Caki2 (cell line): ENCODE data around the gene USP20. TPM values are rescaled to one million over a fixed set of nuclear protein-coding genes. Genes with fewer than 3 reads are reported as not detected.

Experiments
- DNase-seq: peaks from one replicate; pipeline ENCODE4 v3.0.0-alpha.2; 2015; ENCODE audit warnings: low read depth
- in situ Hi-C: cut with HindIII; loops from 2 replicates; pipeline ENCODE4 v1.10.0; 2016; ENCODE audit warnings: low sequenced_read_pairs, low pct_unique_long_range_greater_than_20kb, mixed read lengths
- total RNA-seq: library from RNA; depleted of rRNA; stranded (reverse); fragments of >200 nt; shearing (Covaris generic); gene quantifications from 2 replicates; pipeline ENCODE4 v1.2.3, GENCODE V29; 2014; ENCODE audit warnings: low replicate concordance

Gene USP20
- total RNA-seq, 1 experiment from 2014 or later, result 26.4 TPM

GRCh38 chr9:129816501-129817435 is 18.5 kb upstream of the USP20 start:
- DNase-seq, result no peak
- in situ Hi-C loops, result no loop called here

DNA sequence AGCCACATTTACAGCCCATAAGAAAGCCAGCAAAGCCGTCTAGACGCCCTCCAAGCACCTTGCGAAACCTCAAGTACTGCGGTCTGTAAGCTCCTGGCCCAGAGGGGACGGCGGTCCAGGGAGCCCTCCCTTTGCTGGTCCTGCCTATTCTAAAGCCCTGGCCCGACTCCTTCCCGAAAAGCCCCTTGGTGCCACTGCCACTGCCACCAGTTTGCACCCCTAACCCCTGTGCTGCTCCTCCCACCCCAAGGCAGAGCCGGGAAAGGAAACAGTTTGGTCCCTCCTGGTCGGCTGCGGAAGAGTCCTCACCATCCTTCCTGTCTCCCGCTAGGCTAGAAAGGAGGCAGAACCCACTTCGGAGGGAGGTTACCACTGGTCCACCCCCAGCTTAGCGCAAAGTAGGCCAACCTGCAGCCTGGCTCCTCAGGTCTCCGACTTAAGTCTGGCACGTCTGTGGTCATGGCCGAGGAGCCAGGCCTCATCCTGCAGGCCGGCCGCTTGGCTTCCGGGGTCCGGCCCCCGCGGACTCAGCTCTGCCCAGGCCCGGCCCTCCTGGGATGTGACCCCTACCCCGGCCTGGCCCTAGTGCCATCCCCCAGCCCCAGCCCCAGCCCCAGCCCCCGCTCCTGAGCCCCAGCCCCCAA is 12.2 kb upstream of the USP20 start:
- in situ Hi-C loops, result no loop called here
- DNase-seq, result peak; percentile 9

DNA sequence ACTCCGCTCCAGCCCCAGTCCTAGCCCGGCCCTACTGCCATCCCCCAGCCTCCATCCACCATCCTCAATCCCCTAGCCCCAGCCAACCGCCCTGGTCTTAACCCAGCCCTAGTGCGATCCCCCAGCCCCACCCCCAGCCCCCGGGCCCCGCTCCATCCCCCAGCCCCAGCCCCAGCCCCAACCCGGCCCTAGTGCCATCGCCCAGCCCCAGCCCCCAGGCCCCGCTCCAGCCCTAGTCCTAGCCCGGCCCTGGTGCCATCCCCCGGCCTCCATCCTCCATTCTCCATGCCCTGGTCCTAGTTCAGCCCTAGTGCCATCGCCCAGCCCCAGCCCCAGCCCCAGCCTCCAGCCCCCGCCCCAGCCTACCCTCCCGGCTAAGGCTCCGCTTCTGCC is 11.7 kb upstream of the USP20 start:
- in situ Hi-C loops, result no loop called here

GRCh38 chr9:129823935-129824601 is 11.2 kb upstream of the USP20 start, which contains the start of gene TOR1A:
Gene TOR1A, minus strand, starts transcription at chr9:129824136. Its CDS starts 51 bp downstream, at chr9:129824085.
- in situ Hi-C loops, result no loop called here
- DNase-seq, result peak; percentile 94

More for the DNA sequence above, 11.7 kb upstream of the USP20 start:
- no peak for DNase-seq

GRCh38 chr9:129826344-129826743 is 8.9 kb upstream of the USP20 start:
- in situ Hi-C loops, result no loop called here

DNA sequence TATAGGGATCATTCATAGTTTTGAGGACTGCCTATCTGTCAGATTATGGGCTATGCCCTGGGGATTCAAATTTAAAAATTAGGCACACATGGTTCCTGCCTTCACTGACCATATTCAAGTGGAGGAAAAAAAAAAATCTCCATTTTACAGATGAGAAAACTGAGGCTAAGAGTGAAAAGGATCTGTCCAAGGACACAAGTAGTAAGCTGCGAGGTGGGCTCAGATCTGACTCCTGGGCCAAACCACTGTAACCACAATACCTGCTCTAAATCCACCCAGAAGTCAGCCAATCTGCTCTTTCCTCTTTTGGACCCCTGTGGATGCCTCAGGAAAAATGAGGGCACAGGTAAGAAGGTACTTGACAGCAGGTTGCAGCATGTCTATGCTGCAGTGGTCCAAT is 8.5 kb upstream of the USP20 start:
- DNase-seq, result no peak
- in situ Hi-C loops, result no loop called here

More at GRCh38 chr9:129826344-129826743, 8.9 kb upstream of the USP20 start:
- no peak for DNase-seq

DNA sequence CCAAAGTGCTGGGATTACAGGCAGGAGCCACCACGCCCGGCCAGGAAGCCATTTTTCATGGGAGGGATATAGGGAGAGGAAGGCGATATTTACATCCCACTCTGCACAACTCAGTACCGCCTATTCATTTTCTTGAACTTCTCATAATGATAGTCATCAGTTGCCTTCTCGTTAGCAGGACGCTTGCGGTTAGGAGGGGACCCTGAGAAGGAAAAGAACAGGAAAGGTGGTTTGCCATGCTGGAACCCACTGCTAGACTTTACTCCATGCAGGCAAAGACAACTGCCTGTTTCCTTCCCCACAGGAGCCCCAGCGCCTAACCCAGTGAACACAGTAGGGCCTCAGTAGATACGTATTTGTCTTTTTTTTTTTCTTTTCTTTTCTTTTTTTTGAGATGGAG is 7.2 kb upstream of the USP20 start:
- DNase-seq, result no peak
- in situ Hi-C loops, result no loop called here

DNA sequence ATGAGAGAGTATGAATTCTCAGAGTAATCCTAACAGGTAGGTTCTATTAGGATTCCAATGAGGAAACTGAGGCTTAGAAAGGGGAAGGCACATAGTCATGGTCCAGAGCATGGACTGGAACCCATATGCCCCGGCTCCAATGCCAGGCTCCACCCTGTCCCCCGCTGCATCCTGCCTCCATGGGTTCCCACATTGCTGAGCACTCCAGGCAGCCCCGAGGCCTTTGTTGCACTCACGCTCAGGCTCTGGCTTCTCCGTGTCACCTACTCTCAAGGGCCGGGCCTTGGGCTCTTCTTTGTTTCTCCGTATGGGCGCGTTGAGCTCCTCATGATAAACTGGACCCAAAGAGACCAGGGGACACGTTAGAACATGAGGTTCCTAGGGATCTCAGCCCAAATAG is 6.3 kb upstream of the USP20 start:
- in situ Hi-C loops, result no loop called here
- DNase-seq, result no peak

DNA sequence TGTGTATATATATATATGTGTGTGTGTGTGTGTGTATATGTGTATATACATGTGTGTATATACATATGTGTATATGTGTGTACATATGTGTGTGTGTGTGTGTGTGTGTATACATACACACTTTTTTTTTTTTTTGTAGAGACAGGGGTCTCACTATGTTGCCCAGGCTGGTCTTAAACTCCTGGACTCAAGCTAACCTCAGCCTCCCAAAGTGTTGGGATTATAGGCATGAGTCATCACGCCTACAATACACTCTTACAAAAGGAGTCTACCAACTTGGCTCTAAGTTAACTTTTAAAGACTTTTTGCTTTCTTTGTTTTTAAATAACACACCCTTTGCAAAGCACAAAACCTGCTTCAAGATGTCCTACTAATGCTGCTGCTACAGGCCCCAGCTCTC is 2.3 kb upstream of the USP20 start:
- DNase-seq, result no peak
- in situ Hi-C loops, result no loop called here

GRCh38 chr9:129834489-129835127 is 650 bp upstream of the USP20 start:
- in situ Hi-C loops, result no loop called here
- DNase-seq, result peak; percentile 15

GRCh38 chr9:129835860-129836223 is 584 bp downstream of the USP20 start:
- DNase-seq, result no peak
- in situ Hi-C loops, result no loop called here

- in situ Hi-C loops, result no loop called here
- no peak for DNase-seq
These were observed 1.2 kb downstream of the USP20 start for GRCh38 chr9:129836311-129837007.

- in situ Hi-C loops, result no loop called here
- peak; percentile 55 for DNase-seq
These were observed 3.5 kb downstream of the USP20 start for GRCh38 chr9:129838707-129839259.

DNA sequence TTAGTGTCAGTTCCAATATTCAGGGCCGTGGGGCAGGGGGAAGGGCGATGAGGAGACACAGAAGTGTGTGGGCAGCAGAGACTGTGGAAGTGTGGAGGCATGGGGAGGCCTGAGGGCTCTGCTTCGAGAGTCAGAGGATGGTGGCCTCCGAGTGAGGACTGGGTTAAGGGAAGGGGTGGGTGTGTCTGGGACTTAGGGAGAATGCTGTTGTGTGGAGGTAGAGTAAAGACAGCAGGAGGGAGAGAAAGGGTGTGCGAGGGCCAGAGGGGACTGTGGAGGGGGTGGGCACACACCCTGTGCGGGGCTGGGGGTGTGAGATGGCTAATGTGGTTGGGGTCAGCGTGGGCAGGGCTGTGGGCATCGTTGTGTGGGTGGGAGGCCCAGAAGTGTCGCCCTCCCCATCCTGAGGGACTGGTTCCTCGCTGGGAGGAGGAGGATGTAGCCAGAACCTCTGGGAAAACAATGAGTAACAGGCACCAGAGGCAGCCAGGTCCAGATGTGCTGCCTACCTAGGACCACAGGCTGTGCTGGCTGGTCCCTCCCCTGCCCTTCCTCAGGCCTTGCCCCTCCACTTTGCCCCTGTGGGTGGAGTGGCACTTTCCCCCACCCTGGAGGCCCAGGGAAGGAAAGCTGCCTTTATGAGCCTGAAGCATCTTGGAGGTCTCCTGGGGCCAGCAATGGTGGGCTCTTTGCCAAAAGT is 4.2 kb downstream of the USP20 start:
- in situ Hi-C loops, result no loop called here
- no peak for DNase-seq

- DNase-seq, result no peak
- in situ Hi-C loops, result no loop called here
These were observed 4.8 kb downstream of the USP20 start for GRCh38 chr9:129840034-129840433.

DNA sequence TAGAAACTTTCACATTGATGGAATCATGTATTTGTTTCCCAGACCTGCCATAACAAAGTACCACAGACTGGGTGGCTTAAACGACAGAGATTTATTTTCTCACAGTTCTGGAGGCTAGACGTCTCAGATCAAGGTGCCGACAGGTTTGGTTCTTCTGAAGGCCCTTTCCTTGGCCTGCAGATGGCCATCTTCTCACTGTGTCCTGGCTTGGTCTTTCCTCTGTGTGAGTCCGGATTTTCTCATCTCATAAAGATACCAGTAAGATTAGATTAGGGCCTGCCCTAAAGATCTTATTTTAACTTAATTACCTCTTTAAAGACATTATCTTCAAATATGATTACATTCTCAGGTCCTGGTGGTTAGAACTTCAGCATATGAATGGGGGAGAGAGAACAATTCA is 5.8 kb downstream of the USP20 start:
- in situ Hi-C loops, result no loop called here

DNA sequence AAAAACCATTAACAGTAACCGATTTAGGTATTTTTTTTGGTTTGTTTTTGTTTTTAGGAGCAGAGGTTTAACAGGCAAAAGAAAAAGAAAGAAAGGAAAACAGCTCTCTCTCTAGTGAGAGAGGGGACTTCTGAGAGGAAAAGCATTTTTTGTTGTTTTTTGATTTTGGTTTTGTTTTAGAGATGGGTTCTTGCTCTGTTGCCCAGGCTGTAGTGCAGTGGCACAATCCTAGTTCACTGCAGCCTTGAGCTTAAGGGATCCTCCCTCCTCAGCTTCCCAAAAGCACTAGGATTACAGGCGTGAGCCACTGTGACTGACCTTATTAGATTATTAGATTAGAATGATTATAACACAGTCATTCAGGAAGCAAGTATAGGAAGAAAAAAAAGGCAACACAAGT is 10.1 kb downstream of the USP20 start:
- no peak for DNase-seq
- in situ Hi-C loops, result no loop called here

More for the DNA sequence above, 5.8 kb downstream of the USP20 start:
- DNase-seq, result no peak
